PC-9 (cell line): ENCODE results near the gene SNAP47. TPM values are rescaled to one million over a fixed set of nuclear protein-coding genes. Genes with fewer than 3 reads are reported as not detected.

Experiments used
- BruUV-seq: library from RNA; stranded (reverse); fragments of 400-500 nt; replicated peaks from 2 replicates; lab custom pipeline; 2021; lab: Mats Ljungman, UMichigan
- CTCF ChIA-PET: fragments of 300-600 bp; sonication (Branson Sonifier 250); formaldehyde crosslinking; loops from one replicate; lab custom pipeline; 2022; ENCODE audit warnings: antibody characterized with exemption; lab: Charles Lee
- POLR2A ChIA-PET: fragments of 300-600 bp; sonication (Branson Sonifier 250); formaldehyde crosslinking; loops from one replicate; lab custom pipeline; 2022; ENCODE audit warnings: antibody characterized with exemption; ENCODE audit not compliant: unreplicated experiment; lab: Charles Lee
- DNase-seq, 2 experiments: peaks; one replicate each; pipeline versions ENCODE4 v3.0.0 to v3.0.0-alpha.2; 2015 to 2022; ENCODE audit warnings: mixed read lengths in 1 of 2
- H2AFZ ChIP-seq: fragments of 200-600 bp; sonication (generic); 2 replicates; pipeline ENCODE4 v1.8.1; 2017; ENCODE audit warnings: antibody characterized with exemption
- H3F3A ChIP-seq: fragments of 200-600 bp; sonication (generic); 2 replicates; pipeline ENCODE4 v1.8.1; 2017; ENCODE audit warnings: antibody characterized with exemption, mild to moderate bottlenecking, low read depth; ENCODE audit not compliant: insufficient read depth
- H3K27ac ChIP-seq: fragments of 200-600 bp; sonication (generic); 2 replicates; pipeline ENCODE4 v1.6.1; 2016; ENCODE audit warnings: mixed run types
- H3K27me3 ChIP-seq: fragments of 200-600 bp; sonication (generic); 2 replicates; pipeline ENCODE4 v1.6.1; 2016; ENCODE audit warnings: low read depth, mixed run types; ENCODE audit not compliant: insufficient read depth
- H3K36me3 ChIP-seq: fragments of 200-600 bp; sonication (generic); 2 replicates; pipeline ENCODE4 v1.6.1; 2016; ENCODE audit warnings: low read depth, mixed run types
- H3K4me1 ChIP-seq: fragments of 200-600 bp; sonication (generic); replicated peaks from 2 replicates; pipeline ENCODE4 v1.6.1; 2016; ENCODE audit warnings: mixed run types; ENCODE audit not compliant: insufficient read depth
- H3K4me2 ChIP-seq: fragments of 200-600 bp; sonication (generic); 2 replicates; pipeline ENCODE4 v1.6.1; 2017; ENCODE audit warnings: mixed run types
- H3K4me3 ChIP-seq: fragments of 200-600 bp; sonication (generic); 2 replicates; pipeline ENCODE4 v1.6.1; 2016; ENCODE audit warnings: mixed run types
- H3K79me2 ChIP-seq: fragments of 200-600 bp; sonication (generic); 2 replicates; pipeline ENCODE4 v1.6.1; 2017; ENCODE audit warnings: low read depth, mixed run types
- H3K9me2 ChIP-seq: fragments of 200-600 bp; sonication (generic); 2 replicates; pipeline ENCODE4 v1.8.1; 2017; ENCODE audit warnings: mild to moderate bottlenecking; ENCODE audit not compliant: insufficient read depth
- H3K9me3 ChIP-seq: fragments of 200-600 bp; sonication (generic); 2 replicates; pipeline ENCODE4 v1.8.1; 2016; ENCODE audit warnings: low read depth; ENCODE audit not compliant: insufficient read depth
- H4K20me1 ChIP-seq: fragments of 200-600 bp; sonication (generic); 2 replicates; pipeline ENCODE4 v1.8.1; 2017; ENCODE audit not compliant: insufficient read depth
- EZH2 ChIP-seq: fragments of 200-600 bp; sonication (generic); IDR thresholded peaks from 2 replicates; pipeline ENCODE4 v1.8.0; 2017; ENCODE audit warnings: antibody characterized with exemption, low read depth
- intact Hi-C: fragments of 100-400 bp; cut with micrococcal nuclease; formaldehyde crosslinking; loops from one replicate; pipeline ENCODE4 v1.10.0; 2022; ENCODE audit not compliant: unreplicated experiment
- total RNA-seq: library from RNA; stranded (reverse); gene quantifications from 2 replicates; pipeline ENCODE4 v1.2.3, GENCODE V29; 2021
- TF ChIP-seq, protein P1 (sequence below): fragments of 200-600 bp; sonication (generic); conservative IDR thresholded peaks from 2 replicates; pipeline ENCODE4 v1.6.1; 2017; ENCODE audit warnings: mixed run types, antibody characterized with exemption, mild to moderate bottlenecking, moderate library complexity

The SNAP47 gene
- total RNA-seq, 1 experiment from 2014 or later: 70.2 TPM

DNA sequence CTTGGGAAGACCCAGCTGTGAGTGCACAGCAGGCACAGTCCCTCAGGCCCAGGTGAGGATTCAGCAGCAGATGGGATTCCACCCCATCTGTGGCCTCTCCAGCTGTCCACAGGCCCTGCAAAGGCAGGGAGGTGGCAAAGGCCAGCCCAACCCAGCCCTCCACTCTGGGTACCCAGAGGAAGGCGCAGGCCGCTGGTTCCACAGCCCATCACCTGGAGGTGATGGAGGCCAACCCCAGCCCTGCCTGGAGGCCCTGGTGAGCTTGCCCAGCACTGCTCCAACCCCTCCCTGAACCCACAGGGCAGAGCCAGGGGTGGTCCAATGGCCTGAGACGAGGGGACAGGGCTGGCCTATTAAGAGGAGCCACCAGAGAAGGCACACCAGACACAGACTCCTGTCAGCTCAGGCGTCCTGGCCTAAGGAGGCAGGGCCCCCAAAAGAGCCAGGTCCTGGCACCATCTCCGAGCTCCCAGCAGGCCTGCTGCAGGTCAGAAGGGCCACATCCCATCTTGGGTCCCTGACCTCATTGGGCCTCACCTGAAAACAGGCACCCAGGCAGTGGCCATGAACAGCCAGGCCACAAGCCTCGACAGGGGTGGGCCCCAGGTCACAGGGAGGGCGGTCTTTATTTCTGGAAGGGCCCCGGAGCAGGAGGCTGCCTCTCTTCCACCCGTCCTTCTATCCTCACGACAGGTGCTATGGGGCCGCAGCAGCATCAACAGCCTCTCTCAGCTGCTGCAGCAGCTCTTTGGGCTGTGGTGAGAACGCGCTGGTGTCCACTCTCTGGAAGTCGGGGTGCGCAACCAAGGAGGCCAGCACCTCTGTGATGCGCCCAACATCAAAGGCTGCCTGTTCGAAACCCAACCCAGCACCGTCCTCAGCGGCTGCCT, 3.3 kb upstream of the SNAP47 start:
- Histone ChIP-seq H2AFZ (no peak overlapping the region), H3K36me3 (no peaks in the 10 kb centered on the region), H3K9me3 (0 out of 2 replicates have a peak, but pooled peaks cover under 1% of the 10 kb centered on the region), H3K4me1 (peaks cover 23% of the 10 kb centered on the region), H3K9me2 (no peaks in the 10 kb centered on the region), H3K4me3 (no peak overlapping the region), H3F3A (peaks cover 18% of the 10 kb centered on the region; the same call in 1 of the 2 replicates), H4K20me1 (peaks cover 6% of the 10 kb centered on the region; the same call in 1 of the 2 replicates), H3K27me3 (no peaks in the 10 kb centered on the region), H3K27ac (no peak overlapping the region), H3K4me2 (no peak overlapping the region), H3K79me2 (peaks cover 35% of the 10 kb centered on the region)
- ChIA-PET POLR2A (interaction anchor here (0.7 kb wide), 1 partner anchor 168 kb away, joined by 3 read pairs; no protein-coding TSS in a partner anchor), CTCF (no interaction called here)
- no TSS peak for BruUV-seq
- TF ChIP-seq, protein P1, sequence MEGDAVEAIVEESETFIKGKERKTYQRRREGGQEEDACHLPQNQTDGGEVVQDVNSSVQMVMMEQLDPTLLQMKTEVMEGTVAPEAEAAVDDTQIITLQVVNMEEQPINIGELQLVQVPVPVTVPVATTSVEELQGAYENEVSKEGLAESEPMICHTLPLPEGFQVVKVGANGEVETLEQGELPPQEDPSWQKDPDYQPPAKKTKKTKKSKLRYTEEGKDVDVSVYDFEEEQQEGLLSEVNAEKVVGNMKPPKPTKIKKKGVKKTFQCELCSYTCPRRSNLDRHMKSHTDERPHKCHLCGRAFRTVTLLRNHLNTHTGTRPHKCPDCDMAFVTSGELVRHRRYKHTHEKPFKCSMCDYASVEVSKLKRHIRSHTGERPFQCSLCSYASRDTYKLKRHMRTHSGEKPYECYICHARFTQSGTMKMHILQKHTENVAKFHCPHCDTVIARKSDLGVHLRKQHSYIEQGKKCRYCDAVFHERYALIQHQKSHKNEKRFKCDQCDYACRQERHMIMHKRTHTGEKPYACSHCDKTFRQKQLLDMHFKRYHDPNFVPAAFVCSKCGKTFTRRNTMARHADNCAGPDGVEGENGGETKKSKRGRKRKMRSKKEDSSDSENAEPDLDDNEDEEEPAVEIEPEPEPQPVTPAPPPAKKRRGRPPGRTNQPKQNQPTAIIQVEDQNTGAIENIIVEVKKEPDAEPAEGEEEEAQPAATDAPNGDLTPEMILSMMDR: no peak
- no peak for TF ChIP-seq EZH2
- intact Hi-C loops: no loop called here
- DNase-seq: no peak

DNA sequence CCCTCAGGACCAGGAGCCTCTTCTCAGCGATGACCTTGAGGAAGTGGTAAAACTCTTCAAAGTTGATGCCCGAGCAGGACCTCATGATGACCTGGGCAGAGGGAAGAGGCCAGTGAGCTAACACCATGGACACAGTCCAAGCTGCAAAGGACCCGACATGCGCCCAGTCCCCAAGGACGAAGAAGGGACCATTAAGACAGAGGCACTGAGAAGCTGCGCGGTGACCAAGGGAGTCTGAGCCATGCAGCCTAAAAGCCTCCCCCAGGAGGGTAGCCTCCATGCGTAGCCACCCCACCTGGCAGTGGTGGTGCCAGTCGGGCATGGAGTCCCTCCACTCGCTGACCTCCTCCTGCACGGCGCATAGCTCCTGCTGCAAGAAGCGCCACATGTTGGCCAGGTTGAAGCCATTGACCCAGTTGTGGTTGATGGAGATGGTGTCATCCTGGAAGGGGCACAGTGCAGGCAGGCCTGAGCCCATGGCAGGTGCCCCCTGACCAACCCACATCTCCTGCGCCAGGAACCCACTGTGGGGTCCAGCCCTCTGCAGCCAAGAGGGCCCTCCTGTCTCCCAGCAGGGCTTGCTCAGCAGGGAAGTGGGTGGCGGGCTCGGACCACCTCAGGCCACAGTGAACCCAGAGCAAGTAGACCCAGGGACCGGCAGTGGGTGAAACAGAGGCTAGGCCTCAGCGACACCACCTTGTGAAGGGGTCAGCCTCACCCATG, 2.5 kb upstream of the SNAP47 start:
- Histone ChIP-seq H2AFZ (no peak overlapping the region), H3K4me3 (no peak overlapping the region), H3K27me3 (no peaks in the 10 kb centered on the region), H3K9me3 (no peaks in the 10 kb centered on the region), H3K27ac (no peak overlapping the region), H3K4me2 (no peak overlapping the region), H3K79me2 (peaks cover 43% of the 10 kb centered on the region), H3K36me3 (no peaks in the 10 kb centered on the region), H3K4me1 (peaks cover 18% of the 10 kb centered on the region), H4K20me1 (peaks cover 10% of the 10 kb centered on the region; the same call in 1 of the 2 replicates), H3K9me2 (no peaks in the 10 kb centered on the region), H3F3A (peaks cover 12% of the 10 kb centered on the region; the same call in 1 of the 2 replicates)
- no peak for TF ChIP-seq EZH2
- TF ChIP-seq, protein P1: no peak
- ChIA-PET CTCF (no interaction called here), POLR2A (interaction anchor here (0.7 kb wide), 1 partner anchor 169 kb away, joined by 3 read pairs; no protein-coding TSS in a partner anchor)
- BruUV-seq: no TSS peak
- DNase-seq: no peak
- intact Hi-C loops: no loop called here

DNA sequence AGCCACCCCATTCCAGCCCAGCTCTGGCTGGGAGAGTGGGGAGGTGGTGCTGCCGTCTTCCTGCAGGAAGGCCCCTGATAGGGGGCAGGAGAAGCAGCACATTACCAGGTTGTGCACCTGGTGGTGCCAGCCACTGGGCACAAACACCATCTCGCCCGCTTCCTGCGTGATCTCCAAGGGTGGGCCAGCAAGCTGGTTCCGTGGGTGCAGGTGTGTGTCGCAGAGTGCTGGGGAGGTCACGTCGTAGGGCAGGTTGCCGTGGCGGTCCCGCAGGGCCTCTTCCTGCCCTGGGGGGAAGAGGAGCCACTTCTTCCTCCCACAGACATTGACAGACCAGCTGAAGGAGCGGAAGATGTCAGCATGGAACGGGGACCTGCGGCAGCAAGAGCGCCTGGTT, 1.9 kb upstream of the SNAP47 start:
- Histone ChIP-seq H3K4me1 (peaks cover 17% of the 10 kb centered on the region), H3K9me3 (no peaks in the 10 kb centered on the region), H4K20me1 (peaks cover 10% of the 10 kb centered on the region; the same call in 1 of the 2 replicates), H3K79me2 (peaks cover 49% of the 10 kb centered on the region), H3K27ac (no peak overlapping the region), H3K36me3 (no peaks in the 10 kb centered on the region), H3K27me3 (no peaks in the 10 kb centered on the region), H3K4me2 (peak overlapping the region; percentile 91), H2AFZ (no peak overlapping the region), H3K9me2 (no peaks in the 10 kb centered on the region), H3F3A (peaks cover 10% of the 10 kb centered on the region; the same call in 1 of the 2 replicates), H3K4me3 (no peak overlapping the region)
- DNase-seq: no peak
- BruUV-seq: no TSS peak
- POLR2A ChIA-PET: no interaction called here
- intact Hi-C loops: no loop called here
- CTCF ChIA-PET: no interaction called here
- no peak for TF ChIP-seq EZH2
- TF ChIP-seq, protein P1: no peak
